Stimulated activated naive CD4-positive, alpha-beta T cell (primary cell): ENCODE data around the gene PLD1.

Source experiments
- DNase-seq, 6 experiments: peaks; one replicate each; lab custom pipeline; 2025; lab: John Stamatoyannopoulos, UW

The PLD1 gene

DNA sequence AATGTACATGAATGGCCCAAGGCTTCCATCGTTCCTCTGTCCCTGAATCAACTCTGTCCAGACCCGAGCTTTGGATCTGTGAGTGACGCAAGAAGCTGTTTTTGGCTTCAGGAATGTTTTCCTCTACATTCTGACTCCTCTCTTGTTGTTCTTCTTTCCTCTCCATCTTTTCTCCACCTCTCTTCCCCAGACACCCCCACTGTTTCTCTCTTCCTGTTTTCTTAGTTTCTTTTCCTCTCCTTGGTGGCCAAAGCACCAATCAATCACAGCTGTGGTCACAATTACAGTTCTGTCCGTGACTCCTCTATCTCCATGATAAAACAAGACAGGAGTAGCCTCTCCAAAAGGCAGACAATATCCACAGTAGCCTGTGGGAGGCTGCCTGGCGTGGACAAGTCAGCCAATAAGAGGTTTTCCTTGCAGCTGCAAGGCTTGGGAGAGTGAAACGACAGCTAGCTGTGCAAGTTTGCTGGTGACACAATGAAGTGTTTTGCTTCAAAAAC, 28.0 kb upstream of the PLD1 start:
- no peak for DNase-seq

DNA sequence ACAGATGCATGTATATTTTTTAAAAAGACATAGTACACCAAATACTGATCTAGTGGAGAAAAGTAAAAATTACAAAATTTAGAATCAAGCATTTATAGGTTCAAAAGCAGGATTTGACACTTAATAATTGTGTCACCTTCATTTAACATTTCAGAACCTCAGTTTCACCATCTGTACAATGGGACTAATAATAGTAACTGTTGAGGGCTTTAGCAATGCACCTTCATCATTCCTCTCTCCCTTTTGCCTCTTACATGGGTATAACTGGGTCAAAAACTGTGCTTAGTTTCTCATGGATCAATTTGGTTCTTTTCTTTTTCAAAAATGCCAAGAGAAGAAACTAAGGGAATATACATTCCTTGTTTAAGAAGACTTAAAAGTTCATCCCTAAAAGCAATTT, 27.4 kb upstream of the PLD1 start:
- no peak for DNase-seq

DNA sequence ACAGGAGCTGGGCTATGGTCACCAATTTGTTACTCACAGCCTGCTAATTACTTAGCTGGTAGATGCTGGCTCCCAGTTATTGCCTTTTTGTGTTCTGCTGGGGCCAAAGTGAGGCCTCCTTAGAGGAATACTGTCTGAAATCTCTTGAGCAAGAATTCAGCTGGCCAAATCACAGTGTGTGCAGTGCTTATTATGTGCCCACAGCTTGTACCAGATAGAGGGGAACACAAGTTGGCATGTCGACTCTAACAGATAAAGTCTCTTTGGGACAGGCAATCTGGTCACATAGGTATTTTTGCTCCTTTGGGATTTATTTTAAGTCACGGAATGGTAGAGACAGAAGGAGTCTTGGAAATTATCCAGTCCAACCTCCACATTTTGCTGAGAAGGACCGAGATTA, 26.6 kb upstream of the PLD1 start:
- no peak for DNase-seq

DNA sequence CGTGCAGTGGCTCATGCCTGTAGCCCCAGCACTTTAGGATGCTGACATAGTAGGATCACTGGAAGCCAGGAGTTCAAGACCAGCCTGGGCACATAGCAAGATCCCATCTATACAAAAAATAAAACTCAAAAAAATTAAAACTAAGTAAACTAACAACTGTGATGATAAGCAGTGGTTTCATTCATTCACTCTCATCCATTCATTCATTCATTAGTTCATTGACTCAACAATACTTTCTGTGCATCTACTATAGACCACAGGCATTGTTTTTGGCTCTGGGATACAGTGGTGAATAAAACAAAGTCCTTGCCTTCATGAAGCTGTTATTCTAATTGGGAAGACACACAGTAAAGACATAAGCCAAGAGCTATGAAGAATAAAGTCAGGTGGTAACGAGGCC, 25.3 kb upstream of the PLD1 start:
- DNase-seq = no peak

DNA sequence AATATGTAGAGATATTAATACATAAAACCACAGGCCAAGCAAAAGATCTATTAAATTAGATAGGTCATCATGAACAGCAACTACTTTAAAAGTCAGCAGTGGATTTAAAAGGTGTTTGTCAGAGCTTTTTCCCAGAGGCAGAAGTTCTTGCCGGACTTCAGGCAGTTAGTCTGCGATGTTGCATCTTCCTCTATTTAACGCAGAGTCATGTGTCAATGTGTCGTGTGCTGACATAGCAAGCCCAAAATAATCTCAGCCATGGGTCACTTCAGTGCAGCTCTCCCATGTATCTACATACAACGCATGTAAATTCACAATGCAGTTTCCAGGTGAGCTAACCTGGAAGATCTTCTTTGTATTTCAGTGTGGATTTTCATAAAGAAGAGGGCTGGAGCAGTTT, 24.8 kb upstream of the PLD1 start:
- no peak for DNase-seq

DNA sequence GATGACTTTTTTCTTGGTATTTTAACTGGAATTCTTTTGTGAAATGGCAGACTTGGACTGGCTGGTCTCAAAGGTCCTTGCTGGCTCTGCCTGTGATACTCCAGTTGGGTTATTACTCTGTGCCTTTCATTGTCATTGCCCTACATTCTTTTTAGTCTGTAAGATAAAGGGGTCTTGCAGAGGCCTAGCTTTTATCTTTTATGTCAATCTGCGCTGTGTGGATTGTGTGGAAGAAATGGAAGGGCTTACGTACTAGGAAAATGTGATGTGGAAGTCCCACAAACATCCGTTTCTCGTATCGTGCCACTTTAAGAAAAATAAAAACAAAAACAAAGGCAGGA, 24.1 kb upstream of the PLD1 start:
- no peak for DNase-seq

DNA sequence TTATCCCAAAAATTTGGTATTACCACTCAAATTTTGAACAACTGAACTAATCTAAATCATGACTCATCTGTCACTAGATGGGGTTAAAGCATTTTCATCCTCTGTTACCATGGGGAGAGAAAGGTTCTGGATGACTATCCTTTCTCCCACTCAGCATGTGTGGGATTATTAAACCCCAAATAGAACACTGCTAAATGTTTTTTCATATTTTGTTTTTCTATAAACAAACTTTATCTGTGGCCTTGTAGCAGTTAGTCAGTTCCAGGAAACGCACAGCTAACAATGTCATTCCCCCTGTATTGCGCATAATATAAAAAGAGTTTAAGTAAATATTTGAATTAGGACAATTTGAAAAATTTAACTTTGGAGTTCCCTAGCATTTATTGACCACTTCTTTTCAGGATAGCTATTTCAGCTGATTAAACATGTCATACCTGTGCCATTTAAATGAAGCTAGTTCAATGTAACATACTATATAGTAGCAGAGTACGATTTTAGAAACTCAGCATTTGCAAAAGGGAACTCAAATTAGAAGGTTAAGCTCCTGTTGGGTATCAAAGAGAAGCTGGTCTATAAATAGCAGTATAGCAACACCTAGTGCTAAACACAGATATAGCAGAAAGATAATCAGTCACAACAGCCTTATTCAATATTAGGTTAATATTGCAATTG, 23.6 kb upstream of the PLD1 start:
- DNase-seq = no peak

DNA sequence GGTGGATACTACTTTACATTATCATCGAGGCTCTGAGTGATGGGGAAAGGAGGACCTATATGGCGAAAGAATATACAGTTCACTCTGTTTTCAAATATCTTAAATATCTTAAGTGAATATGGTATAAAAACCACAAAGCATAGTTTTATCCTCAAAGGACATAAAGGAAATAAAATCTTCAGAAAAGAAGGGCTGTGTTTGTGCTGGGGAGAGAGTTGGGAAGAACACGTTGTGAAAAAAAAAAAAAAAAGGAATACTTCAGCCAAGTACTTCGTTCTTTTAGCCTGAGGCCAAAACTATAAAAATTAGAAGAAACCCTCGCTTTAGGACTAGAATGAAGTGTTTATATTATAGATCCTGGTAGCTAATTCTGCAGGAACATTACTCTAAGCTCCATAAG, 22.7 kb upstream of the PLD1 start:
- DNase-seq = no peak

DNA sequence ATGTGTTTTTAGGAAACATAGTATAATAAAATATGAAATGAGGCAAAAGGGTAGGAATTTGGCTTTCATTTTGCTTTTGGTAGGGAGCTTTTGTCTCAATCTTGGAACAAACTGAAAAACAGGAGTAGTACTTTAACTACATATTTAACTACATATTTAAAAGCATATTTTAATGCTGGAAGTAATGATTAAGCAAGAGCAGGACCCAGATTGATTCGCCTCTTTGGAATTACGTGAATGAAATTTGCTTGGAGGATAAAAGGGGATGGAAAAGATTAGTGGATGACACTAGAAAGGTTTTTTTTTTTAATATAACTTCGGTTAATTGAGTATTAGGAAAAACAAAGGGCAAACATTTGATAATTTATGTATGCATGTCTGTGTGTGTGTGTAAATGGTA, 21.7 kb upstream of the PLD1 start:
- no peak for DNase-seq

DNA sequence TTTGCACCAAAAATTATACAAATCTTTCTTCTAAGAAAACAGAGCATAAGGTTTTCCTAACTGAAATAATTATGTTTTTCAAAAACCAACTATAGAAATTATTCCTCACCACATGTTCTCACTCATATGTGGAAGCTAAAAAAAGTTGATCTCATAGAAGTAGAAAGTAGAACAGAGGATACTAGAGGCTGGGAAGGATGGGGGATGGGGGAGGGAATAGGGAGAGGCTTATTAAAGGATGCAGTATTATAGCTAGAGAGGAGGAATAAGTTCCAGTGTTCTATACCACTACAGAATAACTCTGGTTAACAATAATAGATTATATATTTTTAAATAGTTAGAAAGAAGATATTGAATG, 20.2 kb upstream of the PLD1 start:
- no peak for DNase-seq

DNA sequence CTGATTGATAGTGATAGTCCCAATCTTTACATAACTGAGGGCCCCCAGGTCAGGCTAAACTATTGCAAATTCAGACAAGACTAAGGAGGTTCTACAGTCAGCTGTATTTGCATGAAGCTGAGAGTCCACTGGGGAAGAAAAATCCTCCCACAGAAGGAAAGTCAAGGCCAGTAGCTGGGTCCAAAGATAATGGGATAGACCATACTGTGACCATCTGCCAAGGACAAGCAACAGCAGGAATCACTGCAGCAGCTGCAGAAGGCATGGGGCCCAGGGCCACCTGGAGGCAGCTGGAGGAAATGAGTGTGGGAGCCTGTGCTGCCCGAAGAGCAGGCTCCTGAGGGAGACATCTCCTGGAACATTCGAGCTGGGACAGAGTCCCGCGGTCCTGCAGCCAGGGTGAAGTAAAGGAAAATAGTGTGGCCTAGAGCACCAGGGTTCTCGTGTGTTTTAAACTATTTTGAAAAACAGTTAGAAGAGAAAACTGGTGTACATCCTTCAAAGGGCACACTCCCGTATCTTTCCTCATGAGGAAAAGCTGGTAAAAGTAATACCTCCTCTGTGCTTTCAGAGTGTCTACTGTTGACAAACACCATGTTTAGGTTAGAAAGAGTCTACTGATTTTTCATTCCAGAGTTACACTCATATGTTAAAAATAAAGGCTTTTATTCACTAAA, 19.7 kb upstream of the PLD1 start:
- DNase-seq = no peak

DNA sequence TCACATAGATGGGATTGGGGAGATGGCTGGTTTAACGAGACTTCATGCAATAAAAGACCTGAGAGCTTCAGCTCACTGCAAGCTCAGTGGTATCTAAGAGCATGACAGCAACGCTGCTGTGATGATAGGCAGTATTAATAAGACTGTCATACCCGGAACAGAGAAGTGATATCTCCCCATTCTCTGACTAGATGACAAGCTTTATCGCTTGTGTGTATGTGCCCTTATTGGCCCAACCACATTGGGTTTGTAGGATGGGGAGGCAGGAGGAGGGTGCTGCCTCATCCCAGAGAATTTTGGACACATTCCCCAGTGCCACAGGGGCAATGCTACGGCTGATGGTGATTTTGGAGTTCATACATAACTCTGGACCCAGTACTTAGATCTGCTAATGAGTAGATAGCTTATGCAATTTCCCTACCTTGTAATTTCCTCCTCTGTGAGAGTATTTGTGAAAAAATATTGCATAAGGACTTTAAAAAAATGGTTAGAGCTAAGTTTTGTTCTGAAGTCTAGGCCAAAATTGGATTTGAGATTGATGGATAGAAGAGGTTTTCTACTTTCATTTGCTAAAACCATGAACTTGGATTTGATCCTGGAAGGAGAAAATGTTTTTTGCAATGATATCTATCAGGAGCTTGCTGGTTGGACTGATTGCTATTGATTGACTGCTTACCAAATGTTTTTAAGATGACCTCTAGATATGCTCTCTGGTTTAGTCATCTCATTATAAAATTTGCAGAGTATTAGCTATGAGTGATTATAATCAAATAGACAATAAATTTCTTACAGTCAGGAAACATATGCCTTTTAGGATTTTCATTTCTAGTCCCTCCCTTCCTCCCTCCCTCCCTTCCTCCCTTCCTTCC, 18.9 kb upstream of the PLD1 start:
- no peak for DNase-seq

DNA sequence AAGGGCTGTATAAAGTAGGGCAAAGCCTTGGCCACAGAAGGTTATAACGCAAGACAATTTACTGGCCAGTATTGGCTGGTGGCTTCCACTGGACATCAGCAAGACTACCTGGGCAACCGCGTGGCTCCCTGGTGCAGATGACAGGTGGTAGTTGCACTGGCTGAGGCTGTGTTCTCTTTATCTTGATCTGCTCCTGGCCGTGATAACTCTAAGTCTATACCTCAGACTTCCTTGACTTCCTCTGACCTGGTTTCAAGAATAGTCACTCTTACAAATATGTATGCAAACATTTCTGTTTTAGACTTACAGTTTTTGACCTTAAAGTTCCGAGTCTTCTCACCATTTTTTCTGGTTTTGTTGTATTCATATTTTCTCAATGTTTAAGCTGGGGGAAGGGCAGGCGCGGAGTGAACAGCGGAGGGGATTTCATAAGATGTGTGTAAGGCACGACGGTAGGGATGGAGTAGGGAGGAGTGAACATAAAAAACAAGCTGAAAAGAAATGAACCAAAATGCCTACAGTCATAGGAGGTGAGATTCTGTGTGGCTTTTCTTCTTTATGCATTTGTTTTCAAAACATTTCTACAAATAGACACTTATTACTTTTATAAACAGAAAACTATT, 17.7 kb upstream of the PLD1 start:
- DNase-seq = no peak

DNA sequence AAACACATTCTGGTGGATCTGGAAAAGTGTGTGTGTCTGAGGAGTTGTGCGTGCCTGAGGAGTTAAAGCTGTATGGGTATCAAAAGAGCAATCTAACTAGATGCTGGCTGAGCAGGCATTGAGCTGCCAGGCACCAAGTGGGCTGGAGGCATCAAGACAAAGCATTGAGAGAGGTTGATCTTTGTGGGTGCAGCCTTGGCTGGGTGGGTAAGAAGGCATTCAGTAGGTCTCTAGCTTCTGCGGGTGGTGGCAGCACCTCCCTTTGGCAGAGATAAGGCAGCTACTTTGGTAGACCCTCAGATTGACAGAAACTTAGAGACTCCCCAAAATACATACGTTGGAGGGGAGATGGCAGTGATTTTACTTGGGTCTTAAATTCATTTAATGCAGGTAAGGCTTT, 17.1 kb upstream of the PLD1 start:
- no peak for DNase-seq

DNA sequence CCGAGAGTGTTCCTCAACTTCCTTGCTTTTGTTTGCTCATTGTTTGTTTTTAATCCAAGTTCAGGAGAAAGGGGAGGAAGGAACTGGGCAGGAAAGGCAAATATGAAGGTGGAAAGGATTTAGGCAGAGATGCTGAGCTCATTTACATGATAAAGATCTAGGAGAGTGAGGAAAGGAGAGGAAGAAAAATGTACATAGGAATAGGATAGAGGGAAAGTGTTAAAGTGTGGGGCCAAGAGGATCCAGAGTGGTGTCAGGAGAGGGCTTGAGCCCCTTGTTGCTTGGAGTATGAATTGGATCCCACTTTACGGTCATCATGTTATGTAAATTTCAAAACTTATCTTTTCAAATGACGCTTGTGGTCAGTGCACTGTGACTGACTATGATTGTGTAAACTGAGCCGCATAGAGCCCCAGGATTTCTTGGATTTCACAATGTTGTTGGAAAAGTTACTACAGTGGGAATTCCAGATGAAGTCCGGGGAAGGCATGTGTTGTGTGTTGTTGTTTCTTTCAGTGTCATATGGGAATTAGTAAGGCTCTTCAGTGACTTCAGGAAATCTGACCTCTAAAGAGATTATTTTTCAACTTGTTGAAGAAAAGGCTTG, 15.0 kb upstream of the PLD1 start:
- no peak for DNase-seq

DNA sequence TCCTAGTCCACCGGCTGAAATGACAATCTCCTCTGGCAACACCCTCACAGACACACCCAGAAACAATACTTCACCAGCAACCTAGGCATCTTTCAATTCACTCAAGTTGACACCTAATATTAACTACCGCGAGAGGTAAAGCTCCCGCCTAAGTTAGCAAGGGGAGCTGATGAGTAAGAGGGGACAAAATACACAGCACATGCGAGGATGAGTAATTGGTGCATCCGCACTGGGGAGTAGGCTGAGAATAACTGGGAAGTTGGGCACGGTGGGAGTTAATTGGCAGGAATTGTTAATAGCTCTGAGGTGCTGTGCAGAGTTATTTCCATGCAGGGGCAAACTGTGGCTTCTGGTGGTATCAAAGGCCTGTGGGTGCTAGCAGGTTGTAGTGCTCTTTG, 14.5 kb upstream of the PLD1 start:
- no peak for DNase-seq

DNA sequence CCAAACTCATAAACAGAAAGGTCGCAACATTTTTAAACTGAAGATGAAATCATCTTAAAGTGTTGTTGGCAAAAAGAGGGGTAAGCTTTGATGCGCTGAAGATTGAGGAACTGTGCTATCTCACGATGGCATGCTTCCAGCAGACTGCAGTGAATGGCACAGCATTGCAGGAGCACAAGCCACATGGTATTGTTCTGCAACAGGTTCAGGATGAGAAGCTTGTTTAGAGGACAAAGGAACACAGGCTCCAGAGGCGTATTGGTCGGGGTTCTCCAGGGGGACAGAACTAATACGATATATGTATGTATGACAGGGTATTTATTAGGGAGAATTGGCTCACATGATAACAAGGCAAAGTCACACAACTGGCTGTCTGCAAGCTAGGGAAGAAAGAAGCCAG, 13.8 kb upstream of the PLD1 start:
- no peak for DNase-seq

DNA sequence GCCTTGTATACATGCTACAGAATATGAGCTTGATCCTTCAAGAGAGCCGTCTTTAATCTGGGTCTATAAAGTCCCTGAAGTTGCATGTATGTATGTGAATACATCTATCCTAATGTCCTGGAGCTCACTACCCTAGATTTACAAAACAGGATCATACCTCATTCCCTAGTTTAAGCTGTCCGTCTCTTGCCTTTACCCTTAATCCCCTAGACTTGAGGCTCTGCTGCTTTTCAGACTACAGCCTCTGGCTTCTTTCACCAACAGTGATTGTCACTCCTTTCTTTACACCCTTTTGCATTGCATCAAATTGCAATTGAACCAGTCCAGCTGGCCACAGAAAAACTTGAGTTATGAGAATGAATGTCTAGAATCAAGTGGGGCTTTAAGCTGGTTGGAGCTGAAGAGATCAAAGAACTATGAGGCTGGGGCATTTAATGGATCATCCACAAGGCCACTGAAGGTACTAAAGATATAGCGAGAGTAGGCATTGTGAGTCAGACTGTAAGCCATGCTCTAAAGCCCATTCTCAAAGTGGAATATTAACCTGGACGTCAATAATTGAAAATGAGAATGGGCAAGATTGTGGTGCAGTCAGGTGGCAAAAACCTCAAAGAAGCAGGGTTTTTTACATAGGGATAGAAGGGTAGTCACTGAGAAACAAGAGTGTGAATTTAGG, 12.3 kb upstream of the PLD1 start:
- no peak for DNase-seq

DNA sequence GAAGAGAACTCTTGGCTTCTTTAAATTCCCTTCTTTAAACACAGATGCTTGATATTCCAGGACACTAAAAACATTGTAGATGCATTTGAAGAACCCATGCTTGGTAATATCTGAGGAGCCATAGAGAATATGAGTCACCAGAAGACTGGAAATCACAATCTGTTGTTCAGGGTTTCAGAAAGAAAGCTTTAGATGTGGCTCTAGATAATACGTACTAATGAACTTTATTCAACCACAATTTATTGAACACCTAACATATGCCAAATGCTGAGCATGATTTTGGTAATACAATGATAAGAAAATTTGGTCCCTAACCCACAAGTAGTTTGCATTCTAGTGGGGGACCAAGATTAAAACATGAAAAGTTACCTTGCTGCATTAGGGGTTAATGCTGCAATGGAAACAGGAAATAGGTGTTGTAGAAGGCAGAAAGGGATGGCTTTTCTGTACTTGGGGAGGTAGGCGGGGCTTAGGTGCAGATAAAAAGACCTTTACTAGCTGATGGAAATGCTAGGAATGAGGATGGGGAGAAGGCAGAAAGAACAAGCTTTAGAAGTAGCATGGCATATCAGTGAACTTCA, 11.6 kb upstream of the PLD1 start:
- DNase-seq = no peak

DNA sequence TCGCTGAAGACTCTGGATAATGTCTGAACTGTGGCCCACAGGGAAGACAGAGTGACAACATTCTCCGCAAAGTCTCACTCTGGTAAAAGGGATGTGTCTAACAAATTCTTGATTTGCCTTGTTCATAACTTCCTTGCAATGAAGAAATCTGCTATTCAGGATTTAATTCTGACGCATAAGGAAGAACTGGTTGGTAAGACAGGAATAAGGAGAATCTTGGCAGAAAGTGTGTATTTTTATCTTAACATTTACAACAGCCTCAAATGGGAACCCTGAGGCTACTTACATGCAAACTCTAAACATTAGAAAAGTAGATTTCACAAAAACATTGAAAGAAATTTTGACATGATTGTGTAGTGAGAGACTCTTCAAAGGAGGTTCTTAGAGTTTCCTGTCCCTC, 10.8 kb upstream of the PLD1 start:
- no peak for DNase-seq

DNA sequence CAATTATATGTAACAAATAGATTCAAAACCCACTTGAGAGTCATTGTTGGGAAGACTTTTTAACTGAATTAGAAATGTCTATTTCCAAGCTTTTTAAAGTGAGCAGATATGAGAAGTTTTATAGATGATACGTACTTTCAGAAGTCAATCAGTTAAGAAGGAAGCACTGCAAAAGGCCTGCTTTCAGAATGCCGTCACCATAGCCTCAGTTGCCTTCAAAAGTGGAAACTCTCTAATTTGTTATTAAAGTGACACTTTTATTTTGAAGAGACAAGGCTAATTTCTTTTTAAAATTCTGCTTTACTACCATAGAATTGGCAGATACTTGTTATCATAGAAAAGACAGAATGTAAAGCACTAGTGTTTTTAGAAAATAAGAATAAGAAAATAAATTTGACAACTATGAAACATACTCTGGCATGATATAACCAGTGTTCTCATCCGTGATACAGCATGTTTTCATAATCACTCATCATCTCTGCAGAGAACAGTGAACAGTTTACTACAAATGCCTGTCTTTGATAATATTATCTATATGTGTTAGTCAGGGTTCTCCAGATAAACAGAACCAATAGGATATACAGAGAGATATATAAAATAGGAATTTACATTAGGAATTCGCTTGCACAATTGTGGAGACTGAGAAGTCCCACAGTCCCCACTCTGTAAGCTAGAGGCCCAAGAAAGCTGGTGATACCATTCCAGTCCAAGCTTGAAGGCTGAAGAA, 7.0 kb upstream of the PLD1 start:
- DNase-seq = no peak
